ENCODE results near the gene SCGB1A1.

Gene SCGB1A1

GRCh38 chr11:62450543-62451240 is 31.9 kb downstream of the SCGB1A1 start:
- DNase-seq: peak; percentile 7

GRCh38 chr11:62451241-62451621 is 32.4 kb downstream of the SCGB1A1 start:
- DNase-seq: no peak

- no peak for DNase-seq
Observed at GRCh38 chr11:62452261-62452660, 33.4 kb downstream of the SCGB1A1 start.

- no peak for DNase-seq
Observed at GRCh38 chr11:62452839-62453468, 34.1 kb downstream of the SCGB1A1 start.

GRCh38 chr11:62456630-62457029 is 37.8 kb downstream of the SCGB1A1 start:
- DNase-seq: no peak

- DNase-seq: no peak
Observed at GRCh38 chr11:62457478-62457877, 38.6 kb downstream of the SCGB1A1 start.

GRCh38 chr11:62458212-62459002 is 39.6 kb downstream of the SCGB1A1 start:
- DNase-seq: no peak

- DNase-seq: no peak
Observed at GRCh38 chr11:62459080-62459479, 40.2 kb downstream of the SCGB1A1 start.

- no peak for DNase-seq
Observed at GRCh38 chr11:62461740-62462507, 43.1 kb downstream of the SCGB1A1 start.

GRCh38 chr11:62462508-62462892 is 43.7 kb downstream of the SCGB1A1 start:
- no peak for DNase-seq

GRCh38 chr11:62463121-62463542 is 44.3 kb downstream of the SCGB1A1 start:
- DNase-seq: no peak

GRCh38 chr11:62464655-62465054 is 45.8 kb downstream of the SCGB1A1 start:
- DNase-seq: no peak

GRCh38 chr11:62466444-62466843 is 47.6 kb downstream of the SCGB1A1 start:
- no peak for DNase-seq

GRCh38 chr11:62468577-62468976 is 49.7 kb downstream of the SCGB1A1 start:
- no peak for DNase-seq

- DNase-seq: no peak
Observed at GRCh38 chr11:62471603-62472002, 52.8 kb downstream of the SCGB1A1 start.

GRCh38 chr11:62472063-62472884 is 53.4 kb downstream of the SCGB1A1 start:
- no peak for DNase-seq

Measured in CD4-positive, alpha-beta T cell treated with Interleukin-6 for 4 hours (primary cell).